Spleen (tissue), 7 donors: ENCODE measurements around the gene LINGO1.

Experiments used
- CTCF ChIP-seq, 11 experiments: fragments of 200-600 bp in 7 of 11; fragments of 450-650 bp in 4 of 11; sonication (generic) in 4 of 11; IDR thresholded peaks in 8 of 11; conservative IDR thresholded peaks in 3 of 11; 1 replicate in 7 of 11; 2 replicates in 4 of 11; pipeline versions ENCODE4 v1.4.0 to v1.8.0; 2016 to 2021; ENCODE audit warnings: antibody characterized with exemption in 11 of 11, inconsistent platforms in 4 of 11, mild to moderate bottlenecking in 1 of 11
- POLR2A ChIP-seq, 3 donors: fragments of 450-650 bp; IDR thresholded peaks; one replicate each; pipeline ENCODE4 v1.5.1; 2017; ENCODE audit warnings: antibody characterized with exemption in 3 of 3, mild to moderate bottlenecking in 1 of 3
- donor health status: DM: no; HTN: no; CAD: no; lungs with moderate emphysema.
- donor health status: DM: no; HTN: no; CAD: no.
- donor health status: DM: no; HTN: no; CAD: no.

GRCh38 chr15:77564341-77564740 is 68.4 kb downstream of the LINGO1 start:
- TF ChIP-seq CTCF (IDR thresholded peaks at IDR 0.05 in 8 of 11, conservative IDR thresholded peaks at IDR 0.05 in 3 of 11) (no peak), POLR2A (IDR thresholded peaks at IDR 0.05) (no peak)
